Chondrocyte (in vitro differentiated cells): ENCODE results near the gene ZNF534. TPM values are rescaled to one million over a fixed set of nuclear protein-coding genes. Genes with fewer than 3 reads are reported as not detected.

Source experiments
- DNase-seq: peaks from one replicate; pipeline ENCODE4 v3.0.0; 2021; ENCODE audit warnings: mixed read lengths, low spot score
- H3K27ac Mint-ChIP-seq: one replicate; pipeline ENCODE4 v1.8.0; 2021; ENCODE audit warnings: mild to moderate bottlenecking, moderate library complexity, mixed read lengths; ENCODE audit not compliant: unreplicated experiment
- H3K27me3 Mint-ChIP-seq: 2 replicates; pipeline ENCODE4 v1.8.0; 2021; ENCODE audit warnings: low read depth, mixed read lengths
- H3K36me3 Mint-ChIP-seq: 2 replicates; pipeline ENCODE4 v1.8.0; 2021; ENCODE audit warnings: low read depth, mixed read lengths
- H3K4me1 Mint-ChIP-seq: 2 replicates; pipeline ENCODE4 v1.8.0; 2021; ENCODE audit warnings: low read depth, mild to moderate bottlenecking, mixed read lengths
- H3K4me3 Mint-ChIP-seq: one replicate; pipeline ENCODE4 v1.8.0; 2021; ENCODE audit warnings: mild to moderate bottlenecking, moderate library complexity, mixed read lengths; ENCODE audit not compliant: unreplicated experiment
- H3K9me3 Mint-ChIP-seq: 2 replicates; pipeline ENCODE4 v1.8.0; 2021; ENCODE audit warnings: low read depth, mixed read lengths
- CTCF ChIP-seq: fragments of 200-600 bp; sonication (generic); IDR thresholded peaks from 2 replicates; pipeline ENCODE4 v1.5.0; 2021; ENCODE audit warnings: antibody characterized with exemption, mild to moderate bottlenecking, moderate library complexity
- total RNA-seq: library from RNA; stranded (reverse); gene quantifications from 3 replicates; pipeline ENCODE4 v1.2.1, GENCODE V29; 2021

ZNF534 gene
- total RNA-seq, 1 donor from 2014 or later, result not detected

- no peak overlapping the region for H3K4me3 Mint-ChIP-seq
- no peak for TF ChIP-seq CTCF
- H3K9me3 Mint-ChIP-seq, result peaks cover 80% of the 10 kb centered on the region
- no peak overlapping the region for H3K27ac Mint-ChIP-seq
- H3K4me1 Mint-ChIP-seq, result no peaks in the 10 kb centered on the region
- peaks cover 3% of the 10 kb centered on the region for H3K36me3 Mint-ChIP-seq
- no peaks in the 10 kb centered on the region for H3K27me3 Mint-ChIP-seq
- no peak for DNase-seq
These were observed 13.2 kb upstream of the ZNF534 start for GRCh38 chr19:52415711-52416110.

- TF ChIP-seq CTCF, result no peak
- DNase-seq, result no peak
- Mint-ChIP-seq H3K9me3 (peaks cover 68% of the 10 kb centered on the region), H3K4me1 (no peaks in the 10 kb centered on the region), H3K36me3 (no peaks in the 10 kb centered on the region), H3K27me3 (no peaks in the 10 kb centered on the region), H3K27ac (no peak overlapping the region), H3K4me3 (no peak overlapping the region)
These were observed 13.2 kb downstream of the ZNF534 start for GRCh38 chr19:52442179-52442578.

GRCh38 chr19:52444506-52444905, 15.6 kb downstream of the ZNF534 start:
- no peak for TF ChIP-seq CTCF
- Mint-ChIP-seq H3K9me3 (peaks cover 67% of the 10 kb centered on the region), H3K4me3 (no peak overlapping the region), H3K27ac (no peak overlapping the region), H3K4me1 (no peaks in the 10 kb centered on the region), H3K36me3 (peaks cover 3% of the 10 kb centered on the region), H3K27me3 (no peaks in the 10 kb centered on the region)
- no peak for DNase-seq

GRCh38 chr19:52451241-52451640, 22.3 kb downstream of the ZNF534 start:
- DNase-seq, result no peak
- Mint-ChIP-seq H3K9me3 (peaks cover 65% of the 10 kb centered on the region), H3K27me3 (no peaks in the 10 kb centered on the region), H3K36me3 (peaks cover 5% of the 10 kb centered on the region), H3K27ac (no peak overlapping the region), H3K4me3 (no peak overlapping the region), H3K4me1 (no peaks in the 10 kb centered on the region)
- TF ChIP-seq CTCF, result no peak

- Mint-ChIP-seq H3K4me1 (no peaks in the 10 kb centered on the region), H3K27ac (no peak within 1 kb of the TSS), H3K4me3 (no peak within 1 kb of the TSS), H3K36me3 (peaks cover 5% of the 10 kb centered on the region), H3K9me3 (peaks cover 72% of the 10 kb centered on the region), H3K27me3 (no peaks in the 10 kb centered on the region)
- DNase-seq, result no peak
- no peak for TF ChIP-seq CTCF
These were observed 24.6 kb downstream of the ZNF534 start, which contains the start of gene ZNF578 for GRCh38 chr19:52453324-52454094. TSS of gene ZNF578 (plus strand) at chr19:52453553. CDS start at chr19:52501846, 48,293 bp downstream.
